DOHH2 (cell line): ENCODE measurements around the gene SLC35E2B.

ENCODE experiments used
- H3F3A ChIP-seq: fragments of 200-600 bp; sonication (generic), shearing (Covaris generic); 2 replicates; pipeline ENCODE4 v1.6.0; 2016; ENCODE audit warnings: antibody characterized with exemption, mild to moderate bottlenecking; ENCODE audit not compliant: control insufficient read depth, insufficient read depth
- H3K27ac ChIP-seq: fragments of 200-600 bp; sonication (generic); 2 replicates; pipeline ENCODE4 v1.5.1; 2014; ENCODE audit warnings: low read depth, mild to moderate bottlenecking, low read length, moderate library complexity
- H3K27me3 ChIP-seq: fragments of 200-600 bp; sonication (generic); 2 replicates; pipeline ENCODE4 v1.6.1; 2014; ENCODE audit warnings: mild to moderate bottlenecking, low read length, mixed read lengths; ENCODE audit not compliant: control insufficient read depth
- H3K36me3 ChIP-seq: fragments of 200-600 bp; sonication (generic); 2 replicates; pipeline ENCODE4 v1.6.1; 2014; ENCODE audit warnings: mild to moderate bottlenecking, low read length, moderate library complexity, mixed read lengths; ENCODE audit not compliant: control insufficient read depth
- H3K4me1 ChIP-seq: fragments of 200-600 bp; sonication (generic); 2 replicates; pipeline ENCODE4 v1.6.1; 2014; ENCODE audit warnings: mild to moderate bottlenecking, low read length, mixed read lengths; ENCODE audit not compliant: control insufficient read depth
- H3K4me2 ChIP-seq: fragments of 200-600 bp; sonication (generic); 2 replicates; pipeline ENCODE4 v1.6.0; 2014; ENCODE audit warnings: mild to moderate bottlenecking, low read length, moderate library complexity
- H3K4me3 ChIP-seq: fragments of 200-600 bp; sonication (generic); 2 replicates; pipeline ENCODE4 v1.5.1; 2014; ENCODE audit warnings: mild to moderate bottlenecking, low read length, mixed read lengths
- H3K79me2 ChIP-seq: fragments of 200-600 bp; sonication (generic); 2 replicates; pipeline ENCODE4 v1.6.1; 2014; ENCODE audit warnings: mild to moderate bottlenecking, low read length, mixed read lengths; ENCODE audit not compliant: control insufficient read depth
- H3K9me2 ChIP-seq: fragments of 200-600 bp; sonication (generic); replicated peaks from 2 replicates; pipeline ENCODE4 v1.6.1; 2014; ENCODE audit warnings: mild to moderate bottlenecking, low read length, mixed read lengths; ENCODE audit not compliant: control insufficient read depth
- H3K9me3 ChIP-seq: fragments of 200-600 bp; sonication (generic); 2 replicates; pipeline ENCODE4 v1.6.1; 2014; ENCODE audit warnings: antibody characterized with exemption, low read length, mixed read lengths; ENCODE audit not compliant: control insufficient read depth, insufficient read depth
- H4K20me1 ChIP-seq: fragments of 200-600 bp; sonication (generic); 2 replicates; pipeline ENCODE4 v1.6.0; 2014; ENCODE audit warnings: low read depth, mild to moderate bottlenecking, antibody characterized with exemption, low read length, moderate library complexity; ENCODE audit not compliant: control insufficient read depth, insufficient read depth
- CTCF ChIP-seq: fragments of 200-600 bp; sonication (generic); IDR thresholded peaks from one replicate; pipeline ENCODE4 v1.5.1; 2014; ENCODE audit warnings: antibody characterized with exemption, mild to moderate bottlenecking, low read depth, low read length; ENCODE audit not compliant: poor library complexity, severe bottlenecking
- EZH2phosphoT487 ChIP-seq: fragments of 200-600 bp; sonication (generic); IDR thresholded peaks from 2 replicates; pipeline ENCODE4 v1.6.1; 2017; ENCODE audit warnings: borderline replicate concordance, mild to moderate bottlenecking, antibody characterized with exemption, low read length, moderate library complexity, mixed read lengths

Gene SLC35E2B

GRCh38 chr1:1629430-1630190 lies 63.0 kb downstream of the SLC35E2B start:
- H3K36me3 ChIP-seq, result no peaks in the 10 kb centered on the region
- H3K4me1 ChIP-seq, result peaks cover 20% of the 10 kb centered on the region
- H3K9me2 ChIP-seq, result no peaks in the 10 kb centered on the region
- H4K20me1 ChIP-seq, result no peaks in the 10 kb centered on the region
- H3K9me3 ChIP-seq, result no peaks in the 10 kb centered on the region
- H3F3A ChIP-seq, result no peaks in the 10 kb centered on the region
- H3K27me3 ChIP-seq, result no peaks in the 10 kb centered on the region
- H3K4me2 ChIP-seq, result peak overlapping the region; percentile 71
- TF ChIP-seq EZH2phosphoT487 (no peak), CTCF (no peak)
- 0 out of 2 replicates have a peak overlapping the region, but pooled peaks have one; percentile 21 for H3K27ac ChIP-seq
- H3K79me2 ChIP-seq, result no peaks in the 10 kb centered on the region
- peak overlapping the region; percentile 60 for H3K4me3 ChIP-seq

- peak overlapping the region; percentile 58 for H3K4me3 ChIP-seq
- H3K79me2 ChIP-seq, result no peaks in the 10 kb centered on the region
- no peaks in the 10 kb centered on the region for H3K36me3 ChIP-seq
- peak overlapping the region; percentile 71 for H3K4me2 ChIP-seq
- no peaks in the 10 kb centered on the region for H3K27me3 ChIP-seq
- no peaks in the 10 kb centered on the region for H4K20me1 ChIP-seq
- H3K4me1 ChIP-seq, result peaks cover 20% of the 10 kb centered on the region
- H3K9me3 ChIP-seq, result no peaks in the 10 kb centered on the region
- TF ChIP-seq EZH2phosphoT487 (no peak), CTCF (no peak)
- H3K27ac ChIP-seq, result no peak overlapping the region
- no peaks in the 10 kb centered on the region for H3K9me2 ChIP-seq
- H3F3A ChIP-seq, result no peaks in the 10 kb centered on the region
Measured at GRCh38 chr1:1628754-1629429, 63.7 kb downstream of the SLC35E2B start.

- Histone ChIP-seq H3K36me3 (no peaks in the 10 kb centered on the region), H3K27ac (no peak overlapping the region), H3K4me3 (no peak overlapping the region), H3K4me1 (peaks cover 20% of the 10 kb centered on the region), H3K9me3 (no peaks in the 10 kb centered on the region), H3K27me3 (no peaks in the 10 kb centered on the region), H3K9me2 (no peaks in the 10 kb centered on the region), H3K4me2 (peak overlapping the region; percentile 71; the same call in 1 of the 2 replicates), H3K79me2 (no peaks in the 10 kb centered on the region), H4K20me1 (no peaks in the 10 kb centered on the region), H3F3A (no peaks in the 10 kb centered on the region)
- TF ChIP-seq CTCF (no peak), EZH2phosphoT487 (no peak)
Measured at GRCh38 chr1:1627829-1628753, 64.5 kb downstream of the SLC35E2B start.
